Neural progenitor cell (in vitro differentiated cells): ENCODE measurements around the gene RAE1. TPM values are rescaled to one million over a fixed set of nuclear protein-coding genes. Genes with fewer than 3 reads are reported as not detected.

Experiments used
- DNase-seq: peaks from one replicate; pipeline ENCODE4 v3.0.0-alpha.2; 2016; ENCODE audit warnings: low spot score
- H2AFZ ChIP-seq: fragments of 200-600 bp; sonication (generic); replicated peaks from 2 replicates; pipeline ENCODE4 v1.6.1; 2016; ENCODE audit warnings: antibody characterized with exemption
- H3F3A ChIP-seq: fragments of 200-600 bp; sonication (generic); 2 replicates; pipeline ENCODE4 v1.6.1; 2016; ENCODE audit warnings: antibody characterized with exemption, low read depth
- H3K27ac ChIP-seq: fragments of 200-600 bp; sonication (generic); 2 replicates; pipeline ENCODE4 v1.5.1; 2016; ENCODE audit warnings: mild to moderate bottlenecking
- H3K27me3 ChIP-seq: fragments of 200-600 bp; sonication (generic); 2 replicates; pipeline ENCODE4 v1.6.1; 2016; ENCODE audit warnings: mild to moderate bottlenecking, moderate library complexity
- H3K36me3 ChIP-seq: fragments of 200-600 bp; sonication (generic); 2 replicates; pipeline ENCODE4 v1.5.1; 2016
- H3K4me1 ChIP-seq: fragments of 200-600 bp; sonication (generic); 2 replicates; pipeline ENCODE4 v1.6.1; 2016; ENCODE audit warnings: mixed run types
- H3K4me2 ChIP-seq: fragments of 200-600 bp; sonication (generic); 2 replicates; pipeline ENCODE4 v1.6.1; 2016
- H3K4me3 ChIP-seq: fragments of 200-600 bp; sonication (generic); 2 replicates; pipeline ENCODE4 v1.5.1; 2016
- H3K79me2 ChIP-seq: fragments of 200-600 bp; sonication (generic); 2 replicates; pipeline ENCODE4 v1.6.1; 2016; ENCODE audit warnings: low read depth
- H3K9ac ChIP-seq: fragments of 200-600 bp; sonication (generic); 2 replicates; pipeline ENCODE4 v1.6.1; 2016
- H3K9me3 ChIP-seq: fragments of 200-600 bp; sonication (generic); 2 replicates; pipeline ENCODE4 v1.5.1; 2016; ENCODE audit warnings: low read depth
- H4K20me1 ChIP-seq: fragments of 200-600 bp; sonication (generic); 2 replicates; pipeline ENCODE4 v1.6.1; 2016; ENCODE audit warnings: low read depth
- H3K27ac Mint-ChIP-seq: 3 replicates; pipeline ENCODE4 v1.8.0; 2021; ENCODE audit warnings: mixed read lengths
- H3K27me3 Mint-ChIP-seq: 2 replicates; pipeline ENCODE4 v1.8.0; 2022; ENCODE audit warnings: low read depth, mild to moderate bottlenecking, inconsistent platforms, moderate library complexity, mixed read lengths; ENCODE audit not compliant: insufficient read depth
- H3K36me3 Mint-ChIP-seq: 3 replicates; pipeline ENCODE4 v1.8.0; 2021; ENCODE audit warnings: mixed read lengths
- H3K4me1 Mint-ChIP-seq: 3 replicates; pipeline ENCODE4 v1.8.0; 2021; ENCODE audit warnings: mixed read lengths
- H3K4me3 Mint-ChIP-seq: 3 replicates; pipeline ENCODE4 v1.8.0; 2021; ENCODE audit warnings: mild to moderate bottlenecking, moderate library complexity, mixed read lengths
- H3K9me3 Mint-ChIP-seq: 3 replicates; pipeline ENCODE4 v1.8.0; 2020; ENCODE audit warnings: mixed read lengths
- EZH2 ChIP-seq: fragments of 200-600 bp; sonication (generic); IDR thresholded peaks from 2 replicates; pipeline ENCODE4 v1.6.1; 2017; ENCODE audit warnings: antibody characterized with exemption, mild to moderate bottlenecking, moderate library complexity
- EZH2phosphoT487 ChIP-seq: fragments of 200-600 bp; sonication (generic); IDR thresholded peaks from 2 replicates; pipeline ENCODE4 v1.6.1; 2017; ENCODE audit warnings: antibody characterized with exemption
- total RNA-seq: library from RNA; depleted of rRNA; stranded (reverse); fragments of >200 nt; gene quantifications from 2 replicates; pipeline ENCODE4 v1.2.3, GENCODE V29; 2015; ENCODE audit warnings: low replicate concordance
- TF ChIP-seq, protein P1 (sequence below): fragments of 200-600 bp; sonication (generic); IDR thresholded peaks from 2 replicates; pipeline ENCODE4 v1.5.1; 2017; ENCODE audit warnings: antibody characterized with exemption, mild to moderate bottlenecking

RAE1 gene
- total RNA-seq, 1 donor from 2014 or later = 77.6 TPM

DNA sequence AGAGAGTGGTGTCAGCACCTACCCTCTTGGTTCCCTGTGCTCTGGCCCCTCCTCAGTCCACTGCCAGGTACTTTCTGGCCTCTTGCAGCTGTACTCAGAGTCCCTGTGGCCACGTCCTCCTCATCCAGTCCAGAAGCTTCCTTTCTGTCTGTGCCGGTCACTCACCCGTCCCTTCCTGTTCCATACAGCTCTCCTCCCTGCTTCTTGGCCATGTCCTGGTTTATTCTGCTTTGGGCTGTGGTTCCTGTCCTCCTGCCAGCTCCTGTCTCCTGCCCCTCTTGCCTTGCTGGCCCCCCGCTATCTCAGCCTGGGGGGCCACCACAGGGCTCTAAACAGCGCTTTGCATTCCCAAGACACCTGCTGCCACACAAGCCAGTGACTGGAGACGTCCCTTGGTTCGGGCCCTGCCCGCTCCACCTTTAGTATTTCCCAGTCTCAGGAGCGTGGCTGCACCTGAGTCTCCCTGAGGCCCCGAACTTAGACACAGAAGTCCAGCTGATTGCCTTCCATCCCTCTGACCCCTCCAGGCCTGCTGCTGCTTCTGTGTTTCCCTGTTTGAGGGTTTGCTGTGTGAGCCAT, 24.7 kb downstream of the RAE1 start:
- Histone ChIP-seq H3K9ac (no peak overlapping the region), H3K79me2 (no peaks in the 10 kb centered on the region), H3K27me3 (no peaks in the 10 kb centered on the region), H3K36me3 (no peaks in the 10 kb centered on the region), H3K9me3 (no peaks in the 10 kb centered on the region), H3K27ac (no peak overlapping the region), H3K4me2 (no peak overlapping the region), H2AFZ (no peak overlapping the region), H3F3A (peaks cover 8% of the 10 kb centered on the region), H3K4me1 (no peaks in the 10 kb centered on the region), H3K4me3 (no peak overlapping the region), H4K20me1 (peaks cover 15% of the 10 kb centered on the region)
- H3K9me3 Mint-ChIP-seq = no peaks in the 10 kb centered on the region
- H3K27ac Mint-ChIP-seq = no peak overlapping the region
- no peaks in the 10 kb centered on the region for H3K4me1 Mint-ChIP-seq
- H3K36me3 Mint-ChIP-seq = peaks cover 36% of the 10 kb centered on the region
- H3K27me3 Mint-ChIP-seq = peaks cover 3% of the 10 kb centered on the region
- DNase-seq = no peak
- no peak for TF ChIP-seq EZH2phosphoT487
- TF ChIP-seq EZH2 = no peak
- TF ChIP-seq, protein P1, sequence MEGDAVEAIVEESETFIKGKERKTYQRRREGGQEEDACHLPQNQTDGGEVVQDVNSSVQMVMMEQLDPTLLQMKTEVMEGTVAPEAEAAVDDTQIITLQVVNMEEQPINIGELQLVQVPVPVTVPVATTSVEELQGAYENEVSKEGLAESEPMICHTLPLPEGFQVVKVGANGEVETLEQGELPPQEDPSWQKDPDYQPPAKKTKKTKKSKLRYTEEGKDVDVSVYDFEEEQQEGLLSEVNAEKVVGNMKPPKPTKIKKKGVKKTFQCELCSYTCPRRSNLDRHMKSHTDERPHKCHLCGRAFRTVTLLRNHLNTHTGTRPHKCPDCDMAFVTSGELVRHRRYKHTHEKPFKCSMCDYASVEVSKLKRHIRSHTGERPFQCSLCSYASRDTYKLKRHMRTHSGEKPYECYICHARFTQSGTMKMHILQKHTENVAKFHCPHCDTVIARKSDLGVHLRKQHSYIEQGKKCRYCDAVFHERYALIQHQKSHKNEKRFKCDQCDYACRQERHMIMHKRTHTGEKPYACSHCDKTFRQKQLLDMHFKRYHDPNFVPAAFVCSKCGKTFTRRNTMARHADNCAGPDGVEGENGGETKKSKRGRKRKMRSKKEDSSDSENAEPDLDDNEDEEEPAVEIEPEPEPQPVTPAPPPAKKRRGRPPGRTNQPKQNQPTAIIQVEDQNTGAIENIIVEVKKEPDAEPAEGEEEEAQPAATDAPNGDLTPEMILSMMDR = no peak
- H3K4me3 Mint-ChIP-seq = no peak overlapping the region

DNA sequence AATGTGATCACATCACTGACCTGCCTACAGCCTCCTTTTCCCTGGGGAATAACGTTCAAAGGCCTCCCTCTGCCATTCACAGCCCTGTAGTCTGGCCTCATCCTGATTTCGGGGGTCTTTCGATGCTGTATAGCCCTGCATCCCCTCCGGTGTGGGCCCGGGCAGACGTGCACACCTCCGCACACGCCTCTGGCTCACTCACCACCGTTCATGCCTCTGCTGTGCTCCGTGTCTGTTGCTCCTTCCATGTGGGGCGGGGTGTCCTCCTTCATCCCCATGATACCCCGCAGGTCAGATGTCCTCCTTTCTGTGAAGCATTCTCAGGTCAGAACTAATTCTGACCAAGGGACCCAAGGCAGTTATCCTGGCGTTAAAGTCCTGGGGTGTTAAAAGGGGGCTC, 26.3 kb downstream of the RAE1 start:
- H3K27me3 ChIP-seq = no peaks in the 10 kb centered on the region
- no peak overlapping the region for H3K9ac ChIP-seq
- no peak overlapping the region for H3K27ac ChIP-seq
- Mint-ChIP-seq H3K4me3 (no peak overlapping the region), H3K4me1 (peaks cover 2% of the 10 kb centered on the region), H3K9me3 (no peaks in the 10 kb centered on the region), H3K27me3 (peaks cover 3% of the 10 kb centered on the region), H3K27ac (no peak overlapping the region), H3K36me3 (peaks cover 24% of the 10 kb centered on the region)
- H3K9me3 ChIP-seq = no peaks in the 10 kb centered on the region
- TF ChIP-seq, protein P1 = no peak
- no peak for TF ChIP-seq EZH2
- TF ChIP-seq EZH2phosphoT487 = no peak
- H3K79me2 ChIP-seq = no peaks in the 10 kb centered on the region
- H3K4me3 ChIP-seq = no peak overlapping the region
- DNase-seq = no peak
- no peak overlapping the region for H2AFZ ChIP-seq
- no peak overlapping the region for H3K4me2 ChIP-seq
- no peaks in the 10 kb centered on the region for H3K36me3 ChIP-seq
- peaks cover 8% of the 10 kb centered on the region for H3F3A ChIP-seq
- H4K20me1 ChIP-seq = peaks cover 9% of the 10 kb centered on the region
- no peaks in the 10 kb centered on the region for H3K4me1 ChIP-seq

DNA sequence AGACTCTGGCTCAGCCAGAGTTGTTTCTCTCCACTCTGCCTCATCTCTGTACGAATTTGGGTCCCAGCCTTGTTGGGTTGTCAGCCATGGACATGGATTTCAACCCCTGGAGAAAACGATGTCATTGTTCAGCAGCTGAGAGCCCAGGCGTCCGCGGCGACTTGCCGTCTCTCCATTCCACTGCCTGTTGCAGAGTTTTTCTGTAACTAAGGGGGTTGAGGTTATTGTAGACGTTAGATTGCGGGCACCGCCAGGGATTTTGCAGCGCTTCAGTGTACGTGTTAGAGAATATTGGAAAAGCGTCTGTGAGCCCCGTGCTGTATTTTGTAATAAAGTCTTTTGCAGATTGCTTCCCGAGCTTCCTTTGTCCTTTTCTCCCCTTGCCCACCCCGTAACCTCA, 27.1 kb downstream of the RAE1 start:
- no peaks in the 10 kb centered on the region for H3K79me2 ChIP-seq
- H3K4me3 Mint-ChIP-seq = no peak overlapping the region
- no peak overlapping the region for H3K4me2 ChIP-seq
- peaks cover 3% of the 10 kb centered on the region for H3K27me3 Mint-ChIP-seq
- H3K4me3 ChIP-seq = no peak overlapping the region
- no peaks in the 10 kb centered on the region for H3K9me3 Mint-ChIP-seq
- TF ChIP-seq EZH2phosphoT487 (no peak), EZH2 (no peak)
- TF ChIP-seq, protein P1 = no peak
- no peaks in the 10 kb centered on the region for H3K4me1 ChIP-seq
- H3F3A ChIP-seq = peaks cover 8% of the 10 kb centered on the region
- H2AFZ ChIP-seq = no peak overlapping the region
- H3K9ac ChIP-seq = no peak overlapping the region
- H4K20me1 ChIP-seq = peaks cover 9% of the 10 kb centered on the region
- DNase-seq = no peak
- no peak overlapping the region for H3K27ac ChIP-seq
- H3K9me3 ChIP-seq = no peaks in the 10 kb centered on the region
- peaks cover 24% of the 10 kb centered on the region for H3K36me3 Mint-ChIP-seq
- H3K27ac Mint-ChIP-seq = no peak overlapping the region
- peaks cover 2% of the 10 kb centered on the region for H3K4me1 Mint-ChIP-seq
- no peaks in the 10 kb centered on the region for H3K36me3 ChIP-seq
- H3K27me3 ChIP-seq = no peaks in the 10 kb centered on the region
